OCI-LY3 (cell line): Measurements from ENCODE around the gene OSBPL3.

Source experiments
- H2AFZ ChIP-seq: fragments of 200-600, 300-600 bp; shearing (Covaris generic); 2 replicates; pipeline ENCODE4 v1.6.0; 2014; ENCODE audit warnings: antibody characterized with exemption, low read depth, low read length
- H3K27ac ChIP-seq: fragments of 200-600, 300-600 bp; sonication (generic); 2 replicates; pipeline ENCODE4 v1.5.1; 2014; ENCODE audit warnings: mild to moderate bottlenecking, low read length, moderate library complexity, mixed read lengths
- H3K27me3 ChIP-seq: fragments of 200-600, 300-600 bp; sonication (generic); 2 replicates; pipeline ENCODE4 v1.6.1; 2014; ENCODE audit warnings: low read depth, low read length, mixed read lengths
- H3K36me3 ChIP-seq: fragments of 200-600, 300-600 bp; sonication (generic); replicated peaks from 2 replicates; pipeline ENCODE3; 2014; ENCODE audit warnings: low read depth, low read length, mixed read lengths
- H3K4me1 ChIP-seq: fragments of 300-600, 200-600 bp; sonication (generic); 2 replicates; pipeline ENCODE4 v1.6.1; 2014; ENCODE audit warnings: low read length, mixed read lengths
- H3K4me2 ChIP-seq: fragments of 200-600, 300-600 bp; sonication (generic); 2 replicates; pipeline ENCODE4 v1.6.1; 2014; ENCODE audit warnings: low read length, mixed read lengths
- H3K4me3 ChIP-seq: fragments of 300-600, 200-600 bp; sonication (generic); 2 replicates; pipeline ENCODE4 v1.5.1; 2014; ENCODE audit warnings: antibody characterized with exemption, mild to moderate bottlenecking, low read length, moderate library complexity
- H3K79me2 ChIP-seq: fragments of 300-600, 200-600 bp; shearing (Covaris generic); 2 replicates; pipeline ENCODE4 v1.6.1; 2014; ENCODE audit warnings: mild to moderate bottlenecking, low read length, mixed read lengths
- H3K9ac ChIP-seq: fragments of 300-600, 200-600 bp; shearing (Covaris generic); 2 replicates; pipeline ENCODE4 v1.6.0; 2014; ENCODE audit warnings: mild to moderate bottlenecking, low read length, moderate library complexity
- H3K9me3 ChIP-seq: fragments of 200-600, 300-600 bp; shearing (Covaris generic); 2 replicates; pipeline ENCODE4 v1.6.1; 2014; ENCODE audit warnings: low read length, mixed read lengths; ENCODE audit not compliant: insufficient read depth
- H4K20me1 ChIP-seq: fragments of 200-600, 300-600 bp; sonication (generic); 2 replicates; pipeline ENCODE4 v1.6.1; 2016; ENCODE audit warnings: low read length, mixed read lengths; ENCODE audit not compliant: insufficient read depth
- EZH2phosphoT487 ChIP-seq: fragments of 200-600 bp; shearing (Covaris generic); IDR thresholded peaks from 2 replicates; pipeline ENCODE4 v1.6.1; 2018; ENCODE audit warnings: antibody characterized with exemption, mixed run types, low read depth
- TF ChIP-seq, protein P1 (sequence below): fragments of 200-600, 300-600 bp; sonication (generic); IDR thresholded peaks from 2 replicates; pipeline ENCODE4 v1.5.1; 2014; ENCODE audit warnings: antibody characterized with exemption, low read length, low read depth

Gene OSBPL3

DNA sequence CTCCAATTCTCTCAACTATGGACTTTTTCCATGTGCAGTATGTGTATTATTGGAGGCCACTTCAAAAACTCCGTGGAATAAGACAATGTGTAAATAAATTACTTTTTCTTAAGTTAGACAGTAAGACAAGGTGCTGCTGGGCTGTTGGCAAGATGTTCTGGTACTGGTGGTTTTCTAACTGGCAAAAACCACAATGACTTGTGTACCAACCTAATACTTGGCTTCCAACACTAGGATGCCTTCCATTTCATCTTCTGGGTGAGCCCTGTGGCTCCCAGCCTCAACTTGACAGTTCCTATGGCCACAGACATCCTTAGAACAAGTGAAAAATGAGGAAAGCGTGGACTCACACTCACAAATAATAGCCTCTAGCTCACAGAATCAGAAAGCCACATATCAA, 77.0 kb downstream of the OSBPL3 start:
- Histone ChIP-seq H3K9ac (no peak overlapping the region), H3K27me3 (peaks cover 12% of the 10 kb centered on the region), H3K79me2 (no peaks in the 10 kb centered on the region), H3K4me1 (peaks cover 26% of the 10 kb centered on the region), H3K36me3 (no peaks in the 10 kb centered on the region), H3K4me2 (no peak overlapping the region), H2AFZ (no peak overlapping the region), H3K4me3 (no peak overlapping the region), H3K9me3 (no peaks in the 10 kb centered on the region; the same call in 1 of the 2 replicates), H3K27ac (no peak overlapping the region), H4K20me1 (peaks cover 8% of the 10 kb centered on the region)
- TF ChIP-seq EZH2phosphoT487: no peak
- TF ChIP-seq, protein P1, sequence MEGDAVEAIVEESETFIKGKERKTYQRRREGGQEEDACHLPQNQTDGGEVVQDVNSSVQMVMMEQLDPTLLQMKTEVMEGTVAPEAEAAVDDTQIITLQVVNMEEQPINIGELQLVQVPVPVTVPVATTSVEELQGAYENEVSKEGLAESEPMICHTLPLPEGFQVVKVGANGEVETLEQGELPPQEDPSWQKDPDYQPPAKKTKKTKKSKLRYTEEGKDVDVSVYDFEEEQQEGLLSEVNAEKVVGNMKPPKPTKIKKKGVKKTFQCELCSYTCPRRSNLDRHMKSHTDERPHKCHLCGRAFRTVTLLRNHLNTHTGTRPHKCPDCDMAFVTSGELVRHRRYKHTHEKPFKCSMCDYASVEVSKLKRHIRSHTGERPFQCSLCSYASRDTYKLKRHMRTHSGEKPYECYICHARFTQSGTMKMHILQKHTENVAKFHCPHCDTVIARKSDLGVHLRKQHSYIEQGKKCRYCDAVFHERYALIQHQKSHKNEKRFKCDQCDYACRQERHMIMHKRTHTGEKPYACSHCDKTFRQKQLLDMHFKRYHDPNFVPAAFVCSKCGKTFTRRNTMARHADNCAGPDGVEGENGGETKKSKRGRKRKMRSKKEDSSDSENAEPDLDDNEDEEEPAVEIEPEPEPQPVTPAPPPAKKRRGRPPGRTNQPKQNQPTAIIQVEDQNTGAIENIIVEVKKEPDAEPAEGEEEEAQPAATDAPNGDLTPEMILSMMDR: no peak

DNA sequence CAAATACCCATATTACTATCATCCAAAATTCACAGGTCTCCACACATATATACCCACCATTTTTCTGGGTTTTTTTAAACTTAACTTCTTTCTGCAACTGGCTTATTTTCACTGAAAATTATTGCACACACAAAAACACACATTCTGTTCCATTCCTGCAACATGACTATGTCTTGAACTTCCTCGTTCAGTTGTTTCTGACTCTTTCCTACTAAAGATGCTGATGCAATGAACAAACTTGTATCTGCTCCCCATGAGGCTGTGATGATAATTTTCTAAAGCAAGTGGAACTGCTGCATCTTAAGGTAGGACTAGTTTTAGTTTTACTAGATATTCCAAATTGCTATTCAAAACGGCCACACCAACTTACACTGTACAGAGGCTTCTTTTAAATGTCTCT, 77.7 kb downstream of the OSBPL3 start:
- Histone ChIP-seq H3K9ac (no peak overlapping the region), H3K27me3 (peaks cover 12% of the 10 kb centered on the region), H3K4me3 (no peak overlapping the region), H3K4me2 (no peak overlapping the region), H2AFZ (no peak overlapping the region), H3K36me3 (no peaks in the 10 kb centered on the region), H3K27ac (no peak overlapping the region), H3K4me1 (peaks cover 20% of the 10 kb centered on the region), H4K20me1 (peaks cover 8% of the 10 kb centered on the region), H3K9me3 (no peaks in the 10 kb centered on the region; the same call in 1 of the 2 replicates), H3K79me2 (no peaks in the 10 kb centered on the region)
- TF ChIP-seq, protein P1: no peak
- TF ChIP-seq EZH2phosphoT487: no peak

DNA sequence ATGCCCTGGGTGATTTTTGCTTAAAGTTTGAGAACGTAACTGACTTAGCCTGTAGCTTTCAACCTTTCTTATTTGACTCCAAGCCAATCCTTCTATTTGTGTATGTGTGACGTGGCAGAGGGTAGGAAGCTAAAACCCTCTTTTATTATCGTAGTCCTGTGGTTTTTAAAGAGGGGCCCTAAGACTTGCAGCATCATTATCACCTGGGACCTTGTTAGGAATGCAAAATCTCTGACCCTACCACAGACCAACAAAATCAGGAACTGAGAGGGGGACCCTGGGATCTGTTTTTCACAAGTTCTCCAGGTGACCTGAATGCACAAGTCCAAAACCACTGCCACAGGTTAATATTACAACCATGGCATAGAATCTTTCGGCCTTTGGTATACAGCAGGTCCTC, 80.1 kb downstream of the OSBPL3 start:
- Histone ChIP-seq H2AFZ (no peak overlapping the region), H3K9ac (no peak overlapping the region), H3K27me3 (peaks cover 12% of the 10 kb centered on the region), H3K27ac (no peak overlapping the region), H4K20me1 (peaks cover 8% of the 10 kb centered on the region), H3K9me3 (no peaks in the 10 kb centered on the region; the same call in 1 of the 2 replicates), H3K79me2 (no peaks in the 10 kb centered on the region), H3K4me2 (peak overlapping the region; percentile 87), H3K36me3 (no peaks in the 10 kb centered on the region), H3K4me1 (peaks cover 26% of the 10 kb centered on the region), H3K4me3 (peak overlapping the region; percentile 63)
- TF ChIP-seq EZH2phosphoT487: no peak
- TF ChIP-seq, protein P1: no peak

DNA sequence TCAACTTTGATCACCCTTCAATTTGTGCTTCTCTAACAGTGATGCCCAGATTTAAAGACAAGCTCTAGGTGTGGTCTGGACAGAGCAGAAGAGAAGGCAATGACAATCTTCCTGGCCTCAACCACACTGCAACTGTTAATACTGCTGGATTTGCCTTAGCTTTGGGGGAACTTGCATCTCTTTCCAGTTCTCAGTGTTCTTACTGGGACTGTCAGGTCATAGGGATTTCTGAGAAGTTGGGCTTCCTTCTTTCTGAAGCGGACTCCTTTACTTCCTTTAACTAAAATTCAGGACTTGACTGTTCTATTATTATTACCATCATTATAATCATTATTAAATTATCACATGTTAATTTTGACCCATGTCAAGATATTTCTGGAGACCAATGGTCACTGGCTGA, 80.8 kb downstream of the OSBPL3 start:
- Histone ChIP-seq H3K36me3 (no peaks in the 10 kb centered on the region), H3K9me3 (no peaks in the 10 kb centered on the region; the same call in 1 of the 2 replicates), H3K4me3 (peak overlapping the region; percentile 63; the same call in 1 of the 2 replicates), H3K79me2 (no peaks in the 10 kb centered on the region), H3K27ac (no peak overlapping the region), H3K4me1 (peaks cover 26% of the 10 kb centered on the region), H3K27me3 (peaks cover 12% of the 10 kb centered on the region), H3K9ac (no peak overlapping the region), H4K20me1 (peaks cover 8% of the 10 kb centered on the region), H3K4me2 (peak overlapping the region; percentile 87), H2AFZ (no peak overlapping the region)
- TF ChIP-seq EZH2phosphoT487: no peak
- TF ChIP-seq, protein P1: no peak
